Measurements from ENCODE around the gene RHOB. TPM values are rescaled to one million over a fixed set of nuclear protein-coding genes. Genes with fewer than 3 reads are reported as not detected.
"Not testable (repeated sequence)": the region's sequence is repeated elsewhere in the genome, so short reads cannot be mapped to it uniquely, and the experiment has no call there.

The RHOB gene
- polyA plus RNA-seq, 6 donors from 2014 or later, result 10.3 to 68.9 (median 23.8) TPM

GRCh38 chr2:20454036-20454981 is 7.4 kb downstream of the RHOB start:
- H3K36me3 Mint-ChIP-seq, result peaks cover 0 to 6% of the 10 kb centered on the region in 2 donors
- peaks cover 6 to 20% (median 17%) of the 10 kb centered on the region in 3 donors for H3K27me3 Mint-ChIP-seq
- DNase-seq, result no peak
- peaks cover 0 to 4% (median 0%) of the 10 kb centered on the region in 3 donors for H3K4me1 Mint-ChIP-seq
- no peak overlapping the region for H3K4me3 Mint-ChIP-seq
- no peaks in the 10 kb centered on the region for H3K9me3 Mint-ChIP-seq
- H3K27ac Mint-ChIP-seq, result no peak overlapping the region
- ATAC-seq (ENCODE audit: low read depth in 2 of 2), result no peak

- peaks cover 0 to 4% (median 0%) of the 10 kb centered on the region in 7 donors for H3K9me3 Mint-ChIP-seq
- peaks cover 11 to 29% (median 25%) of the 10 kb centered on the region in 3 donors for H3K27me3 Mint-ChIP-seq
- no peak for ATAC-seq (ENCODE audit: low read depth in 2 of 2)
These were observed 8.3 kb downstream of the RHOB start for GRCh38 chr2:20455076-20455587.

DNA sequence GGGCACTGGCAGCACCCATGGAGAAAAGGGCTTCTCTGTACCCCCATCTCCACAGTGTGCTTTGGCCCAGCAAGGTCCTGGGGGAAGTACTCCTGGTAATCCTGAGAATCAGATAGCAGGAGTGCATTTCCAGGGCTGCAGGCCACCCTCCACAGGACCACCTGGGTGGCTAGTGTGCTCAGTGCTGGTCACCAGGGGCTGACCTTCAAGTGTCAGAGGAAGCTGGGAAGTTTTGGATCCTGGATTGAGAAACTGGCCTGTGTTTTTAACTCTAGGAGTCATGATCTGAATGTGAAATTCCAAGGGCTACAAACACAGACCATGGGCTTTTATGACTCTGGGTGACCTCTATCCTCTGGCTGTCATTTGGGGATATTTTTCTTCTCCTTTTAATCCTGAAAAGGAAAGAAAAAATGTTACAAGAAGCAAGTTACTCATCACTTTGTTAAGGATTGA is 9.3 kb downstream of the RHOB start:
- Mint-ChIP-seq H3K27me3 (peaks cover 15 to 31% (median 30%) of the 10 kb centered on the region in 3 donors), H3K27ac (no peak overlapping the region), H3K4me3 (no peak overlapping the region), H3K4me1 (no peaks in the 10 kb centered on the region), H3K36me3 (no peaks in the 10 kb centered on the region), H3K9me3 (peaks cover 0 to 4% (median 0%) of the 10 kb centered on the region in 7 donors)
- DNase-seq, result no peak
- ATAC-seq (ENCODE audit: low read depth in 2 of 2), result no peak

More at GRCh38 chr2:20455076-20455587, 8.3 kb downstream of the RHOB start:
- no peak for DNase-seq
- no peaks in the 10 kb centered on the region for H3K36me3 Mint-ChIP-seq
- H3K4me1 Mint-ChIP-seq, result no peaks in the 10 kb centered on the region
- no peak overlapping the region for H3K27ac Mint-ChIP-seq
- peak overlapping the region in 1 of 8 donors; percentile 23 for H3K4me3 Mint-ChIP-seq

DNA sequence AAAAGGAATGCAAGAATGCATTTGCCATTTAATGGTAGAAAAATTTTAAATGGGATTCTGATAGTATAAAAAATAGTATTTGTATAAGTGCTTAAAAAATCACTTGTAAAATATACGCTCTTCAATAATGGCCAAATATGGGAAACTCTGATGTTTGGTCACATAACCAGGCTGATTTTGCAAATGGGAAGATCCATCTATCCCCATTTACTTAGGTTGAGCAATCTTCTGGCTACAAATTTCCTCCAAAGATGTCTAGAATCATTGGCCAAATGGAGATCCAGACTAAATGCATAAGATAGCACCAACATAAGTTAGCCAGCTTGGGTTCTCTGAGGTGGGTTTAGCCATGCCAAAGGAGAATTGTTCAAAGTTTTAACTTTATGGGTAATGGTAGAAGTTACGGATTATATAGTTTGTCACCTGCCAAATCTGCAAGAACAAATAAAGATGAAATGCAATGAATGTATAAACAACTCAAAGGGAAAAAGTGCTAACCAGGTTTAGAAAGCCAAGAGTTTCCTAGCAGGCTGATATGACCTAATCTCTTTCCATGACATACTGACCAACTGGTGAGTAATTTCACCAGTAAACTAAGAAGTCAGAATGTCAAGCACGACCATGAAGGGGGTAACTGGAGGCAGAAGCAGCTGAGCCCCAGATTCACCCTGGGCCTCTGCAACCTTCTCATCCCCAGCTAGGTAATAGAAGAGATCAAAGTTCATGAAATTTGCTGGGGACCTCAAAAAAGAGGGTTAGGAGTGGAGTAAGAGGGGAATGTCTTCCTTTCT is 10.0 kb downstream of the RHOB start:
- Mint-ChIP-seq H3K27me3 (peaks cover 17 to 38% (median 37%) of the 10 kb centered on the region in 3 donors), H3K9me3 (peaks cover 0 to 4% (median 0%) of the 10 kb centered on the region in 7 donors)

GRCh38 chr2:20457661-20458630 is 11.1 kb downstream of the RHOB start:
- H3K36me3 Mint-ChIP-seq, result no peaks in the 10 kb centered on the region
- peak overlapping the region in 1 of 6 donors; percentile 59 for H3K27ac Mint-ChIP-seq
- H3K27me3 Mint-ChIP-seq, result peaks cover 22 to 40% (median 38%) of the 10 kb centered on the region in 3 donors
- H3K4me3 Mint-ChIP-seq, result no peak overlapping the region
- DNase-seq (no peak), ATAC-seq (ENCODE audit: low read depth in 2 of 2) (no peak)
- peaks cover 0 to 4% (median 0%) of the 10 kb centered on the region in 7 donors for H3K9me3 Mint-ChIP-seq
- H3K4me1 Mint-ChIP-seq, result no peaks in the 10 kb centered on the region

More for the DNA sequence above, 10.0 kb downstream of the RHOB start:
- H3K27ac Mint-ChIP-seq, result no peak overlapping the region
- H3K36me3 Mint-ChIP-seq, result no peaks in the 10 kb centered on the region
- DNase-seq (no peak), ATAC-seq (ENCODE audit: low read depth in 2 of 2) (no peak)
- no peak overlapping the region for H3K4me3 Mint-ChIP-seq
- H3K4me1 Mint-ChIP-seq, result no peaks in the 10 kb centered on the region

- not testable (repeated sequence) for H3K27ac Mint-ChIP-seq; H3K9me3 Mint-ChIP-seq; H3K36me3 Mint-ChIP-seq; ATAC-seq (ENCODE audit: low read depth in 2 of 2); H3K4me3 Mint-ChIP-seq; H3K4me1 Mint-ChIP-seq; DNase-seq
- H3K27me3 Mint-ChIP-seq, result peaks cover 22 to 34% (median 30%) of the 10 kb centered on the region in 3 donors
These were observed 12.0 kb downstream of the RHOB start for GRCh38 chr2:20458737-20459484.

- DNase-seq, result no peak
- Mint-ChIP-seq H3K4me1 (no peaks in the 10 kb centered on the region), H3K27me3 (peaks cover 10 to 11% (median 10%) of the 10 kb centered on the region in 3 donors), H3K36me3 (no peaks in the 10 kb centered on the region), H3K9me3 (no peaks in the 10 kb centered on the region), H3K4me3 (no peak overlapping the region), H3K27ac (peak overlapping the region in 2 of 6 donors; percentile 8 to 20)
- no peak for ATAC-seq (ENCODE audit: low read depth in 2 of 2)
These were observed 19.0 kb downstream of the RHOB start for GRCh38 chr2:20465716-20466394.

- H3K4me1 Mint-ChIP-seq, result no peaks in the 10 kb centered on the region
- H3K36me3 Mint-ChIP-seq, result no peaks in the 10 kb centered on the region
- no peak for DNase-seq
- H3K9me3 Mint-ChIP-seq, result no peaks in the 10 kb centered on the region
- ATAC-seq (ENCODE audit: low read depth in 2 of 2), result no peak
- no peaks in the 10 kb centered on the region for H3K27me3 Mint-ChIP-seq
- H3K4me3 Mint-ChIP-seq, result no peak overlapping the region
- peak overlapping the region in 1 of 6 donors; percentile 7 for H3K27ac Mint-ChIP-seq
These were observed 21.1 kb downstream of the RHOB start for GRCh38 chr2:20467789-20468548.

DNA sequence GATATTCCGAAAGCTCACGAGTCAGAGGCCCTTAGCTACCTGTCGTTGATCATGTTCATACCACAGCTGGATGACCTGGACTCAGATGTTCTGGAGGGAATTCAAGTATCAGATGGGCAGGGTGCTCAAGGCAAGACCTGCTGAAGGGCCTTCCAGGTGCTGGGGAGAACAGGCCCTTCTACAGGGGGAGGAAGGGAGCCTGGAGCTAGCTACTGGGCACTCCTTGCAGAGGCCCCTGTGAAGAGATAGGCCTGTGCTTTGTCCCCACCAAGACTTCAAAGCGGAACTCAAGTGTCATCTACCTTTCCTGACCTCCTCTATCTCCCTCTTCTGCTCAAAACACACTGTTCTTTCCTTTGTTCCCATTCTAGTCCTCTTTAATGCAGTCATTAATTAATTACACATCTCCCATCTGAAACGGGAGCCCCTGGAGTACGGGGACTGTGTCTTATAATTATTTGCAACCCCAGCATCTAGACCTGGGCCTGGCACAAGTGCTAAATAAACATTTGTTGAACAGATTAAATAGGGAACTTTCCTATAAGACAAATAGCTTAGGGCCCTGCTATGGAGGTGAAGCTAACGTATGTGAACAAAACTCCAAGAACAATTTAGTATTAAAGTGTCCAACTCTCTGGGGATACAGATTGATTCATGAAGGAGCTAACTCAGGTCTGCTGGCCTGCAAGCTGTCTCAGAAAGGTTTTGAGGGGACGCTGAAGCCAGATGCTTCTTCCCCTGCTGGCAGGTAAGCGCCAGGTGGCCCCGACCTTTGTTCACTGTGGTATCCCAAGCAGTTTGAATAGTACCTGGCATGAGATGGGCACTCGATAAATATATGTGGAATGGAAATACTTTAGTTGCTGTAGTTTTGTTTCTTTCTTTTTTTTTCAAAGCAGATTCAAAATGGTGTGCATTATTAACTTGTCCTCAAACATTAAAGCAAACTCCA is 22.0 kb downstream of the RHOB start:
- no peaks in the 10 kb centered on the region for H3K4me1 Mint-ChIP-seq
- no peak for DNase-seq
- no peak overlapping the region for H3K4me3 Mint-ChIP-seq

GRCh38 chr2:20469595-20469994 is 22.7 kb downstream of the RHOB start:
- no peak overlapping the region for H3K4me3 Mint-ChIP-seq
- ATAC-seq (ENCODE audit: low read depth in 2 of 2) (no peak), DNase-seq (no peak)
- peaks cover 2 to 3% (median 3%) of the 10 kb centered on the region in 3 donors for H3K4me1 Mint-ChIP-seq
- H3K36me3 Mint-ChIP-seq, result no peaks in the 10 kb centered on the region
- H3K9me3 Mint-ChIP-seq, result no peaks in the 10 kb centered on the region
- H3K27ac Mint-ChIP-seq, result peak overlapping the region in 1 of 6 donors; percentile 50
- H3K27me3 Mint-ChIP-seq, result peaks cover 0 to 2% (median 0%) of the 10 kb centered on the region in 3 donors

More for the DNA sequence above, 22.0 kb downstream of the RHOB start:
- no peak overlapping the region for H3K27ac Mint-ChIP-seq
- no peaks in the 10 kb centered on the region for H3K9me3 Mint-ChIP-seq
- no peak for ATAC-seq (ENCODE audit: low read depth in 2 of 2)
- H3K27me3 Mint-ChIP-seq, result no peaks in the 10 kb centered on the region
- no peaks in the 10 kb centered on the region for H3K36me3 Mint-ChIP-seq
